GM18517 (cell line): Measurements from ENCODE around the gene NPFFR2.
"Not testable (repeated sequence)": the region's sequence is repeated elsewhere in the genome, so short reads cannot be mapped to it uniquely, and the experiment has no call there.

Source experiments
- ATAC-seq: cut with Tn5 transposase; IDR thresholded peaks from one replicate; pipeline ENCODE4 v1.9.1; 2021; ENCODE audit warnings: mild to moderate bottlenecking, moderate library complexity; ENCODE audit not compliant: unreplicated experiment

The NPFFR2 gene

DNA sequence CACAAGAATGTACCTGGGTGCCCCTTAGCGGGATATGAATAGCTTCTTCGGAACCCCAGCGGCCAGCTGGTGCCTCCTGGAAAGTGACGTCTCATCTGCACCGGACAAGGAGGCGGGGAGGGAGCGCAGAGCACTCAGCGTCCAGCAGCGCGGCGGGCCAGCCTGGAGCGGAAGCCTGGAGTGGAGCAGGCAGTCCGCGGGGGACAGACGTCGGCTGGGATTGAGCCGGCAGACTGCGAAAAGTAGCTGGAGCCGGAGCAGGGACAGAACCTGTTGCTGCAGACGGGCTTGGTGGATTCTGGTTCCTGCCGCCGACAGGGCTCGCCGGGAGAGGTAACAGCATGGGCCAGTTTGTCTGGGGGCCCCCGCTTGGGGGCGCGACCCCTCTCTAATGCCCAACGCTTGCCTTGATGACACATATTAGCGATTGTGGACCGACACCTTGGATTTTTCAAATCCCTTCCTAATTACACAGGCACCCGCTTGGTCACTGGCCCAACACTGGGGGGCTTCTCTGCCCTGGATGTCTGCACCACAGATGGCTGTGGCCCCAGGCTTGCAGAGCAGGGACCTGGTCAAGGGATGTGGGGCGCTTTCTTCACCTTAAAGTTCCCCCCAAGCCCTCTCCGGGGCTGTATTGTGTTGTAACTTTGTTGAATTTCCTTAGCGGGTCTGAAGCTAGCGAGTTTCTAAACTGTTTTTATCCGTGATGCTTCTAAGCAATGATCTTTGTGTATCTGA, at the start of gene NPFFR2:
Gene NPFFR2, plus strand, starts transcription at position 133 of the 741 bp plus-strand sequence. CDS start 96,592 bp downstream, outside the sequence.
- ATAC-seq = no peak

DNA sequence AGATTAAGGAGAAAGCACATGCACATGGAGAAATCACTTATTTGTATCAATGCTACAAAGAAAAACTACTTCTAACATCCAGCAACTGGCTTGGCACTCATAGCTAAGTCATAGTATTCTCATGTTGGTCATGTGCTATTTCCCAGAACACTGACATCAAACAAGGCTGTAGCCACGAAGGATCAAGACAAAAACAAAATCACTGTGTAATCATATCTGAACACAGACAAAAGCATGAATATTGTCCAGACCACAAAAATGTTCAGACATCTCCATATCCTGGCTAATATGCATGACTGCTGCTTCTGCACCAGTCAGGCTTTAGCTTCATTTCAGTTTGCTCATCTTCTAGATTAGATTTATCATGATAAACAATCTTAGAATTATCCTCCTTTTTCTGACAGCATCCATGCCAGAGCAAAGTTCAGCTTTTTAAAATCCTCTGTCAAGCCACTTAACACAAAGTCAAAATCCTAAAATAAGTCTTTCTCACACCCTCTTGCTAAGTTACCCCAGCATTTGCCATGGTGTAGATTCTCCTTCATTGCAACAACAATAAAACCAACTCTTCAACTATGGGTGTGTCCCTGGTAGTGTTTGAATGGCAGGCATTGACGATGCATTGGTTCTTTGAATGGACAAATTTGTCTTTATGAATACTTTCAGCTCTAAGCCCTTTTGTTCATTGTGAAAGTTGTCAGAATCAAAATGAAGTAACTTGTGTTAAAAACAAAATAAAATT, 39.1 kb upstream of the NPFFR2 start:
- no peak for ATAC-seq

DNA sequence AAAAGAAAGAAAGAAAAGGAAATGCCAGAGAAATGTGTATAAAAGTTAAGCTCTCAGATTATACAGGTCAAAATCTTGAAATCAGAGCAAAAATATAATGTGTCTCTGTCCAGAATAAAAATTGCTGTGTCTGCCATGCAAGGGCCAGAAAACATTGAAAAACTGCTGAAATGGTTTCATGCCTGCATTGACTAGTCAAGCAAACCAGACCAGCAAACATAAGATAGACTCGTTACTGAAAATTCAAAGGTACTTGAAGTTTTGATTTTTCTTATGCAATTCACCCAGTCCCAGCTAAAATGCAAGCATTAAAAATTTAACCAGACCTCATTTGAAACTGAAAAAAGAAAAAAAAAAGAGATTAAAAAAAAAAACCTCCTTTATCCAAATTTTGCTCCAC, 37.2 kb upstream of the NPFFR2 start:
- ATAC-seq = no peak

DNA sequence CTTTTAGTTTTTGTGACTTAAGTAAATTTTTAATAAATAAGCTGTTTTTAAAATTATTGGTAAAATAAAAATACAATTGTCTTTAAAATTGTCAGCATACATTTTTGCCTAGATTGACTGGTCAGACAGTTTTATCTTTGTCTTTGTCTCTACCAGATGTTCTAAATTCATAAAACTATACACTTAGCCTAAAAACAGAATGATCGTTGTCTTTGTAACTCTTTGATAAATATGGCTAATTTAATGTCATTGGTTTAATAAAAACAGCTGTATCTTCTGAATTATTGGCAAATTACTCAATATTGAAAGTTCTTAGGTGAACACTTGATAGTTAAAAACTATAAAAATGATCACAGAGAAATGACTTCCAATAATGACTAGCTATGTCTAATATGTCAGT, 36.5 kb upstream of the NPFFR2 start:
- ATAC-seq = no peak

- no peak for ATAC-seq
Measured at GRCh38 chr4:72006586-72006985, 25.2 kb upstream of the NPFFR2 start.

DNA sequence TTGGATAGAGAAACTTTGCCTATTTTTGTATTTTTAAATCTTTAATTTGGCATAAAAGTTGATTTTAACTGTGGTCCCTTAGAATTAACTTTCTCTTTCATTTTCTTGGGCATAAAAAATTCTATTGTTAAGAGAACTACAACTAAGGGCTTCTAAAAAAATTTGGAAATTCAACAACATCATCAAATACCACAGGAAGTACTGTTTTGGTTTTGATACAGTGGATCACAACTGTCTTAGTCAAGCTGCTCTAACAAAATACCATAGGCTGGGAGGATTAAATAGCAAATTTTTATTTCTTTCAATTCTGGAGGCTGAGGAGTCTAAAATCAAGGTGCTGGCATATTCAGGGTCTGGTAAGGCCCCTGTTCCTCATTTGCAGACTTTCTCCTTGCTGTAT, 19.9 kb upstream of the NPFFR2 start:
- no peak for ATAC-seq

DNA sequence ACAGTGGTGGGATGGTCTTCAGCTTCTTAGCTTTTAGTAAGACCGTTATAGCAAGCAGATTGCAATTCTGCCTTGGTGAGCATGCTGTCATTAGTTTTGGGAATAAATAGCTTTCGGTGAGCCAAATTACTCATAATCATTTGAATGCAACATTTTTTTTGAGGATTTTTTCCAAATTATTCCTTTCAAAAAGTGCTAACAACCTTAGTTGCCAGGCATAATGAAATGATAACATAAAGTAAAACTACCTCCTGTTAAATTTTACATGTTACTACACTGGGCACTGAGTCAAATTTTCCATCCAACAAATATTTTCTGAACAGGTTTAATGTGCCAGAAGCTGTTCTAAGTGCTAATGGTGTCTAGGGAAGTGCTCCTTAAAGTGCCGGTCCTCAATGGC, 15.8 kb upstream of the NPFFR2 start:
- ATAC-seq = no peak

GRCh38 chr4:72019688-72020087, 12.1 kb upstream of the NPFFR2 start:
- no peak for ATAC-seq

GRCh38 chr4:72022553-72022952, 9.2 kb upstream of the NPFFR2 start:
- ATAC-seq = peak; percentile 78

- ATAC-seq = no peak
Measured at GRCh38 chr4:72055566-72055965, 23.8 kb downstream of the NPFFR2 start.

- ATAC-seq = no peak
Measured at GRCh38 chr4:72063726-72064125, 31.9 kb downstream of the NPFFR2 start.

GRCh38 chr4:72067051-72067450, 35.3 kb downstream of the NPFFR2 start:
- no peak for ATAC-seq

DNA sequence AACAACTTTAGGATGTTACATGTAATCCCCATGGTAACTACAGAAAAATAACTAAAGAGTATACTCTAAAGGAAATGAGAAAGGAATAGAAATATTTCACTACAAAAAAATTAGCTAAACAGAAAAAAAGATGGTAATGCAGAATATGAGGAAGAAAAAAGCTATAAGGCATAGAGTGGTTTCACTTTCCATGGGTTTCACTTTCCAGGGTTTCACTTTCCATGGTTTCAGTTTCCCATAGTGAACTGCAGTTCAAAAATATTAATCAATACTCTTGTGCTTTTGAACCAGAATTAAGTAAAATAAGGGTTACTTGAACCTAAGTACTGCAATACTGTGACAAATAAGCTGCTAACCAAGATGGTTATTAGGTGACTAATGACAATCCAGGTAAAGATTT, 42.0 kb downstream of the NPFFR2 start:
- no peak for ATAC-seq

DNA sequence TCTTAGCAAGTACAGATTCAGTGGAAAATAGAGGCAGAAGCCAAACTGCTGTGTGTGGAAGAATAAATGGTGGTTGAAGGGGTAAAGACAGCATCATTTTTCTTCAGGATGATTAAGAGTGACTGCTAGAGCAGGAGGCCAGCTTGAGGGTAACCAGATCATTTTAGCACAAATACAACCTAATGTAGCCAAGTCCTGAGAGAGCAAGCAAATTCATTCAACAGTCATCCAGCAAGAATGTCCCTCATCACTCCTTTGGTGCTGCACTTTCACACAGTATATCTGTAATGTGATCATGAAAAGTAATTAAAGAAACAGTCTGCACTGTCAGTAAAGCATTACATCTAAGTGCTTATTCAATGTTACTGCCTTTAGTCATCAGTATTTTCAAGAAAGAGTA, 44.8 kb downstream of the NPFFR2 start:
- ATAC-seq = no peak

GRCh38 chr4:72077346-72077745, 45.5 kb downstream of the NPFFR2 start:
- ATAC-seq = no peak

DNA sequence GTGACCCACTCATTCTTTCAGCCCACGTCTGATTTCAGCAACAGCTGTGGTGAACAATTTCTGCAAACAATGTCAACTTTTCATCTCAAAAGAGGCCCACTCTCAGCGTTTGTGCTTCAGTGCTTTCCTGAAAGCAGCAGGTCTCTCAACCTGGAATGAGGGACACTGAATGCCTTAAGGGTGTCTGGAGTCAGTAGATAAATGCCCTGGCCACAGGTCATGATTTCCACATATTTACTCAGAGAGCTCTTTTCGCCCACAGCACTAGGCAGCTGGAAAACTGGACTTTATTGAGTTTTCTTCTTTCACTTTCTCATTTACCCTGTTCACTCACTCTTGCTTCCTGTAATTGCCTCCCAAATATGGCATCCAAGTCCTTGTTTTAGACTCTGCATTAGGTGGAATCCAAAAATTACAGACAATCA, 52.8 kb downstream of the NPFFR2 start:
- ATAC-seq = peak; percentile 86

DNA sequence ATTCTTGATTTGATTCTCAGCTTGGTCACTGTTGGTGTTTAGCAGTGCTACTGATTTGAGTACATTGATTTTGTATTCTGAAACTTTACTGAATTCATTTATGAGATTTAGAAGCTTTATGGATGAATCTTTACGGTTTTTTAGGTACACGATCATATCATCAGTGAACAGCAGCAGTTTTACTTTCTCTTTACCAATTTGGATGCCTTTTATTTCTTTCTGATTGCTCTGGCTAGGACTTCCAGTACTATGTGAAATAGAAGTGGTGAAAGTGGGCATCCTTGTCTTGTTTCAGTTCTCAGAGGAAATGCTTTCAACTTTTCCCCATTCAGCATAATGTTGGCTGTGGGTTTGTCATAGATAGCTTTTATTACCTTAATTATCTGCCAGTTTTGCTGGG, 58.8 kb downstream of the NPFFR2 start:
- not testable (repeated sequence) for ATAC-seq

- no peak for ATAC-seq
Measured at GRCh38 chr4:72094059-72094797, 62.4 kb downstream of the NPFFR2 start.

DNA sequence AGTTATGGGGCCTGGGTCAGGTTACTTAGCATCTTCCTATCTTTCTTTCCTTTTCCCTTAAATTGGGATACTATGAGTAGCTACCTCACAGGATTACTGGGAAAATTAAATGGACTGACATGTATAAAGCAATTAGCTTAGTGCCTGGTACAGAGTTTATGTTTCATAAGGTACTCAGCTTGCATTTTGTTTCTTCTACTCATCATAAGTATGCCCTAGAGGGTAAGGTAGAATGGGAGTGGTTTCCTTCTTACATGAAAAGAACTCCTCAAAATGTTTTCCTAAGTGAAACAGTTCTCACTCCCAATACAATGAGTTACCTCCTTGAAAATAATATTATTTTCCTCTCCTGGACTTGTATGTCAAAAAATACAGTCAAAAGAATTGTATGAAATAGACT, 75.7 kb downstream of the NPFFR2 start:
- no peak for ATAC-seq

DNA sequence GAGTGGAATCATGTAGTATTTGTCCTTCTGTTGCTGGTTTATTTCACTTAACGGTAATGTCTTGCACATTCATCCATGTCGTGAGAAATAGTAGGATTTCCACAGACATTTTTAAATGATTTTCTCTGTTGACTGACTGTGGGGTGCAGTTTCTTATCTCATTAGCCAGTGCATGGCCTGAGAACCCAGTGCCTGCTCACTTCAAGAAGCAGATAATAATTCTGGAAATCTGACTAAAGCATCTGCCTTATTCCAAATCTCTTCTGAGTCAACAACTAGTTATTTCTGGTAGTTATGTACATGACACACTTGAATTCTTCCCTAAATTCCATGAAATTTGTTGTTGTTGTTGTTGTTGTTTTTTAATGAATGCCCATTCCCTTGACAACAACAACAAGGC, 77.6 kb downstream of the NPFFR2 start:
- ATAC-seq = no peak

- ATAC-seq = no peak
Measured at GRCh38 chr4:72109959-72110497, 78.2 kb downstream of the NPFFR2 start.
